OCI-LY1 (cell line): ENCODE results near the gene PTGES2.

ENCODE experiments used
- H2AFZ ChIP-seq: fragments of 200-600 bp; sonication (generic), shearing (Covaris generic); 2 replicates; pipeline ENCODE4 v1.6.0; 2014; ENCODE audit warnings: antibody characterized with exemption, mild to moderate bottlenecking, low read length
- H3F3A ChIP-seq: fragments of 200-600 bp; sonication (generic), shearing (Covaris generic); 2 replicates; pipeline ENCODE4 v1.6.0; 2014; ENCODE audit warnings: mild to moderate bottlenecking, antibody characterized with exemption, low read length, moderate library complexity; ENCODE audit not compliant: insufficient read depth
- H3K27ac ChIP-seq: fragments of 200-600 bp; sonication (generic); 2 replicates; pipeline ENCODE4 v1.5.1; 2014; ENCODE audit warnings: low read length, mixed run types, mild to moderate bottlenecking, low read depth; ENCODE audit not compliant: poor library complexity, severe bottlenecking
- H3K27me3 ChIP-seq: fragments of 200-600 bp; sonication (generic); 2 replicates; pipeline ENCODE4 v1.6.0; 2014; ENCODE audit warnings: antibody characterized with exemption, mild to moderate bottlenecking, low read length, moderate library complexity; ENCODE audit not compliant: insufficient read depth
- H3K36me3 ChIP-seq: fragments of 200-600 bp; sonication (generic); 2 replicates; pipeline ENCODE4 v1.6.1; 2014; ENCODE audit warnings: mild to moderate bottlenecking, antibody characterized with exemption, low read length, moderate library complexity, mixed read lengths; ENCODE audit not compliant: insufficient read depth
- H3K4me1 ChIP-seq: fragments of 200-600 bp; sonication (generic); 2 replicates; pipeline ENCODE4 v1.5.1; 2014; ENCODE audit warnings: mild to moderate bottlenecking, low read length, moderate library complexity; ENCODE audit not compliant: insufficient read depth, severe bottlenecking
- H3K4me2 ChIP-seq: fragments of 200-600 bp; sonication (generic), shearing (Covaris generic); 2 replicates; pipeline ENCODE4 v1.6.1; 2014; ENCODE audit warnings: low read length
- H3K4me3 ChIP-seq: fragments of 200-600 bp; sonication (generic); 2 replicates; pipeline ENCODE4 v1.5.1; 2014; ENCODE audit warnings: low read length, low read depth, mild to moderate bottlenecking, mixed read lengths; ENCODE audit not compliant: poor library complexity, severe bottlenecking
- H3K79me2 ChIP-seq: fragments of 200-600 bp; shearing (Covaris generic); 2 replicates; pipeline ENCODE4 v1.6.1; 2016; ENCODE audit warnings: mixed run types, low read length, mixed read lengths; ENCODE audit not compliant: insufficient read depth
- H3K9ac ChIP-seq: fragments of 200-600 bp; sonication (generic), shearing (Covaris generic); 2 replicates; pipeline ENCODE4 v1.6.1; 2014; ENCODE audit warnings: mild to moderate bottlenecking, low read length, mixed read lengths
- H3K9me2 ChIP-seq: fragments of 200-600 bp; sonication (generic), shearing (Covaris generic); 2 replicates; pipeline ENCODE4 v1.6.1; 2014; ENCODE audit warnings: low read depth, mild to moderate bottlenecking, low read length, mixed read lengths
- H3K9me3 ChIP-seq: fragments of 200-600 bp; shearing (Covaris generic); 2 replicates; pipeline ENCODE4 v1.6.1; 2014; ENCODE audit warnings: low read length, mixed read lengths
- H4K20me1 ChIP-seq: fragments of 200-600 bp; sonication (generic), shearing (Covaris generic); 2 replicates; pipeline ENCODE4 v1.6.0; 2016; ENCODE audit warnings: mild to moderate bottlenecking, low read length; ENCODE audit not compliant: insufficient read depth
- CTCF ChIP-seq: fragments of 200-600 bp; sonication (generic), shearing (Covaris generic); IDR thresholded peaks from 2 replicates; pipeline ENCODE4 v1.5.1; 2017; ENCODE audit warnings: mild to moderate bottlenecking, antibody characterized with exemption, low read length, moderate library complexity, mixed read lengths
- EZH2 ChIP-seq: fragments of 200-600 bp; sonication (generic), shearing (Covaris generic); IDR thresholded peaks from 2 replicates; pipeline ENCODE4 v1.8.0; 2017; ENCODE audit warnings: borderline replicate concordance, mixed run types, mild to moderate bottlenecking, antibody characterized with exemption, low read length, moderate library complexity, mixed read lengths

Gene PTGES2

DNA sequence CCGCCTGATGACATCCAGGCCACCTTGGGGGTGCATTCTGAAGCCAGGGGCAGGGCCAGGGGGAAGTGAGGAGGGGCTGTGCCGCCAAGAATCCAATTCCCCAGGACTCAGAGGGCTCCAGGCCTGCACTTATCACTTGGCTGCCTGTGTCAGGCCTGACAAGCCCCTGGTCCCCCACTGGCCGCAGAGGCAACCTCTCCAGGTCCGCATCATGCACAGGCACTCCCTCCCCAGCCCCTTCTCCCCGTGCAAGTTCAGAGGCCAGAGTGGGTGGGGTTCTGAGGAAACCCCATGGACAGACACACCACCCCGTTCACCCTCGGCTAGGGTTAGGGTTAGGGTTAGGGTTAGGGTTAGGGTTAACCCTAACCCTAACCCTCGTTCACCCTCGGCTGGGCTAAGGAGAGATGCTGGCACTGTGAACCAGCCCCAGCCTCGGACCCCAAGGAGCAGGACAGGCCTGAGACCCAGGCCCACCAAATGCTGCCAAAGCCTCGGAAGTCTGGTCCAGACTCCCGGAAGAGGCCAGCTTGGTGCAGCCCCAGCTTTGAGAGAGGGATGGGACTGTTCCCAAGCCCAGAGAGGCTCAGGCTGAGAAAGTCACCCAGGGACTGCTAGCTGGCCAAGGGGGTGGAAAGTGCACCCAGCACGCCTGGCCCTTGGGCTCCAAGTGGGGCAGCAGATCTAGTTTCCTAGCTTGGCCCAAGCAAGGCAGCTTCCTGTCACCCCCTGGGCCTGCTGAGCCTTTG is 26.6 kb upstream of the PTGES2 start:
- Histone ChIP-seq H4K20me1 (no peaks in the 10 kb centered on the region), H3K4me3 (no peak overlapping the region), H3K79me2 (no peaks in the 10 kb centered on the region), H3K27me3 (peaks cover 8% of the 10 kb centered on the region; the same call in 1 of the 2 replicates), H3K9ac (no peak overlapping the region), H2AFZ (no peak overlapping the region), H3K36me3 (no peaks in the 10 kb centered on the region; the same call in 1 of the 2 replicates), H3K4me1 (no peaks in the 10 kb centered on the region), H3K9me3 (no peaks in the 10 kb centered on the region), H3K4me2 (no peak overlapping the region), H3F3A (no peaks in the 10 kb centered on the region), H3K27ac (no peak overlapping the region), H3K9me2 (no peaks in the 10 kb centered on the region)
- TF ChIP-seq CTCF (no peak), EZH2 (no peak)

- Histone ChIP-seq H3K4me2 (no peak overlapping the region), H3K27me3 (peaks cover 8% of the 10 kb centered on the region; the same call in 1 of the 2 replicates), H3K27ac (no peak overlapping the region), H3K9ac (no peak overlapping the region), H3K9me2 (no peaks in the 10 kb centered on the region), H4K20me1 (no peaks in the 10 kb centered on the region), H2AFZ (no peak overlapping the region), H3K36me3 (no peaks in the 10 kb centered on the region; the same call in 1 of the 2 replicates), H3K9me3 (no peaks in the 10 kb centered on the region), H3F3A (no peaks in the 10 kb centered on the region), H3K79me2 (no peaks in the 10 kb centered on the region), H3K4me1 (no peaks in the 10 kb centered on the region), H3K4me3 (no peak overlapping the region)
- TF ChIP-seq EZH2: no peak
- no peak for TF ChIP-seq CTCF
Measured at GRCh38 chr9:128153060-128153946, 25.8 kb upstream of the PTGES2 start.

GRCh38 chr9:128152133-128153059 is 24.9 kb upstream of the PTGES2 start:
- H2AFZ ChIP-seq: no peak overlapping the region
- H3K9me2 ChIP-seq: no peaks in the 10 kb centered on the region
- H3K4me2 ChIP-seq: no peak overlapping the region
- H3K9me3 ChIP-seq: no peaks in the 10 kb centered on the region
- no peaks in the 10 kb centered on the region for H4K20me1 ChIP-seq
- no peaks in the 10 kb centered on the region for H3F3A ChIP-seq
- no peak overlapping the region for H3K4me3 ChIP-seq
- H3K27ac ChIP-seq: no peak overlapping the region
- no peaks in the 10 kb centered on the region for H3K4me1 ChIP-seq
- TF ChIP-seq EZH2 (no peak), CTCF (no peak)
- H3K9ac ChIP-seq: no peak overlapping the region
- H3K27me3 ChIP-seq: peaks cover 8% of the 10 kb centered on the region; the same call in 1 of the 2 replicates
- no peaks in the 10 kb centered on the region for H3K79me2 ChIP-seq
- no peaks in the 10 kb centered on the region; the same call in 1 of the 2 replicates for H3K36me3 ChIP-seq
